Immature natural killer cell (primary cell): ENCODE data around the gene CALD1. TPM values are rescaled to one million over a fixed set of nuclear protein-coding genes. Genes with fewer than 3 reads are reported as not detected.

Experiments
- DNase-seq, 3 donors: peaks; one replicate each; pipeline ENCODE4 v3.0.0; 2022; ENCODE audit warnings: mixed read lengths in 1 of 3
- H3K27ac Mint-ChIP-seq, 6 donors: one replicate each; pipeline ENCODE4 v1.8.0; 2020; ENCODE audit warnings: mixed read lengths in 6 of 6, mild to moderate bottlenecking in 5 of 6, inconsistent platforms in 4 of 6, moderate library complexity in 3 of 6
- H3K27me3 Mint-ChIP-seq, 3 donors: one replicate each; pipeline ENCODE4 v1.8.0; 2020 to 2021; ENCODE audit warnings: low read depth in 3 of 3, mild to moderate bottlenecking in 3 of 3, mixed read lengths in 3 of 3, moderate library complexity in 3 of 3, inconsistent platforms in 1 of 3
- H3K36me3 Mint-ChIP-seq, 3 donors: one replicate each; pipeline ENCODE4 v1.8.0; 2020; ENCODE audit warnings: mixed read lengths in 3 of 3, inconsistent platforms in 2 of 3, mild to moderate bottlenecking in 2 of 3
- H3K4me1 Mint-ChIP-seq, 2 donors: one replicate each; pipeline ENCODE4 v1.8.0; 2020; ENCODE audit warnings: inconsistent platforms in 2 of 2, mild to moderate bottlenecking in 2 of 2, mixed read lengths in 2 of 2, moderate library complexity in 1 of 2
- H3K4me3 Mint-ChIP-seq, 5 donors: one replicate each; pipeline ENCODE4 v1.8.0; 2020; ENCODE audit warnings: mild to moderate bottlenecking in 5 of 5, mixed read lengths in 5 of 5, inconsistent platforms in 3 of 5, moderate library complexity in 3 of 5
- H3K9me3 Mint-ChIP-seq, 6 donors: one replicate each; pipeline ENCODE4 v1.8.0; 2020; ENCODE audit warnings: mild to moderate bottlenecking in 6 of 6, mixed read lengths in 6 of 6, inconsistent platforms in 4 of 6, moderate library complexity in 3 of 6
- polyA plus RNA-seq, 3 donors: library from polyadenylated mRNA; unstranded; fragments of 300-500 nt; fragmentation: Illumina TruSeq; gene quantifications; one replicate each; pipeline ENCODE4 v1.2.3, GENCODE V29; 2021

Gene CALD1
- polyA plus RNA-seq, 3 donors from 2014 or later = 0.06 to 0.07 TPM; not detected in 1

DNA sequence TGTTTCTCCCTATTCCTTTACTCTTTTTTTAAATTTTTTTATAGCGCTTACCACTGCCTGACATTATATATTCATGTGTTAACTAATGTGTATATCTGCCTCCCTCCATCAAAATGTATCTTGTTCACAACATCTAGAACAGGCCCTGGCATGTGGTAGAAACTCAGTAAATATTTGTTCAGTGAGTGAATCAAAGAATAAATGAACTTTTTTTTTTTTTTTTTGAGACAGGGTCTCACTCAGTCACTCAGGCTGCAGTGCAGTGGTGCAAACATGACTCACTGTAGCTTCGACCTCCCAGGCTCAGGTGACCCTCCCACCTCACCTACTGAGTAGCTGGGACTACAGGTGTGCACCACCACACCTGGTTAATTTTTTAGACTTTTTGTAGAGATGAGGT, 7.5 kb upstream of the CALD1 start:
- no peak overlapping the region for H3K27ac Mint-ChIP-seq
- no peaks in the 10 kb centered on the region for H3K9me3 Mint-ChIP-seq
- no peak for DNase-seq
- H3K4me3 Mint-ChIP-seq = no peak overlapping the region
- H3K36me3 Mint-ChIP-seq = no peaks in the 10 kb centered on the region
- no peaks in the 10 kb centered on the region for H3K4me1 Mint-ChIP-seq
- peaks cover 0 to 3% (median 2%) of the 10 kb centered on the region in 3 donors for H3K27me3 Mint-ChIP-seq

DNA sequence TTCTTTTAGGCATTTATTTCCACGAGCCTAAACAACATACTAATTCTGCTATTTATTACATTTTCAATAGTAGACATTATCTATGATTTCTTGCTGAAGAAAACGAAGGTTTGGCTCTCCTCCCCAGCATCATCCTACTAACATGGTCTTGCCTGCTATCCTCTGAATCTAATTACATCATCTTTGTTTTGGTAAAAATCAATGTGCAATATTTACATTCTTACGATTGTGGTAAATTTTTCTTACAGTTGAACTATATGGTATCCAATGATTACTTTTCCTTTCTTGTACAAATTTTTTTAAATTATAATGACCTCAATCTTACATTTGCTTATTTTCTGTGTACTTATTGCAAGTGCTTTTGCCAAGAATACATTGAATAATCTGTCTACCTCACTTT, 7.0 kb upstream of the CALD1 start:
- H3K4me1 Mint-ChIP-seq = no peaks in the 10 kb centered on the region

DNA sequence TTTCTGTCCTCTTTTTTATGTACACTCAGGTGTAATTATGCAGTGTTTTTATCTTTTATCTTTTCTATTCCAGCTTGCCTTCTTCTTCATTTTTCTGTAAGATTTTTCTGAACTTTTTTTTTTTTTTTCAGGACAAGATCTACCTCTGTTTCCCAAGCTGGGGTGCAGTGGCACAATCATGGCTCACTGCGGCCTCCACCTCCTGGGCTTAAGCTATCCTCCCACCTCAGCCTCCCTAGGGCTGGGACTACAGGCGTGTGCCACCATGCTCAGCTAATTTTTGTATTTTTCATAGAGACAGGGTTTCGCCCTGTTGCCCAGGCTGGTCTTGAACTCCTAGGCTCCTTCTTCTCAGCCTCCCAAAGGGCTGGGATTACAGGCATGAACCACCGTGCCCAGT, 6.3 kb upstream of the CALD1 start:
- H3K9me3 Mint-ChIP-seq = no peaks in the 10 kb centered on the region
- no peak for DNase-seq
- H3K27me3 Mint-ChIP-seq = peaks cover 0 to 6% (median 5%) of the 10 kb centered on the region in 3 donors
- no peaks in the 10 kb centered on the region for H3K36me3 Mint-ChIP-seq
- H3K4me1 Mint-ChIP-seq = no peaks in the 10 kb centered on the region
- H3K27ac Mint-ChIP-seq = no peak overlapping the region
- H3K4me3 Mint-ChIP-seq = no peak overlapping the region

More for the DNA sequence above, 7.0 kb upstream of the CALD1 start:
- peaks cover 0 to 3% (median 2%) of the 10 kb centered on the region in 3 donors for H3K27me3 Mint-ChIP-seq
- no peaks in the 10 kb centered on the region for H3K9me3 Mint-ChIP-seq
- no peaks in the 10 kb centered on the region for H3K36me3 Mint-ChIP-seq
- no peak overlapping the region for H3K4me3 Mint-ChIP-seq
- no peak overlapping the region for H3K27ac Mint-ChIP-seq
- no peak for DNase-seq

DNA sequence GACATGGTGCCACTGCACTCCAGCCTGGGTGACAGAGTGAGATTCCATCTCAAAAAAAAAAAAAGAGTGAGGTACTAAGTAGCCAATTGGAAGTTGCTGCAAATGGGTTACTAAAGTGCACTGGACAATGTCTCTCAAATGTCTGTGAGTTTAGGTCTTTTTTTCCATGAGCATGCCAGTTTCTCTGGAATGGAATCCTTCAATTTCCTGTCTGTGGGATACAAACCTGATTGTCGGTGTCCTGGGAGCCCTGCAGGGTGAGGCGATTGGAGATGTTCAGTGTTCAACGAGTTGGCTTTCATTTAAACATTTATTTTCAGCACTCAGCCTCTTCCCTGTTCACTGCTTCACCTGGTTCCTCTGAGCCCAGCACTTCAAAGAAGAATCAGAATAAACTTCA, 5.3 kb upstream of the CALD1 start:
- Mint-ChIP-seq H3K36me3 (no peaks in the 10 kb centered on the region), H3K27ac (no peak overlapping the region), H3K4me1 (no peaks in the 10 kb centered on the region), H3K27me3 (peaks cover 0 to 6% (median 5%) of the 10 kb centered on the region in 3 donors), H3K4me3 (no peak overlapping the region), H3K9me3 (no peaks in the 10 kb centered on the region)
- DNase-seq = no peak

DNA sequence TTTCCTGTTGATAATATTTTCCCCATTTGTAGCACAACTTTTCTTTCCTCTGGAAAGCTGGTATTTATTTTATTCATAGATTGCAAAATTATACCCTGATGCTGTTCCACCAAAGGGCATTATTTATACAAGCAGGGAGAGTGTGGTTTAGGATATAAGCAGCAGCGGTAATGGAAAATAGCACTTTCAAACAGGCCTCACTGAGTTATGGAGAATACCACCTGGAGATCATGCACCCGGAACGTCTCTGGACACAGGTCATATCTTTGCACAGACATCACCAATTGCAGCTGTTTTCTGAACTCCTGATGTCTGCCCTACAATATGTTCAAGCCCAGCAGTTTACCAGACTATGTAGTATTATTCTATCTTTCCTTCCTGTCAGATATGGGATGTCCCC, 2.0 kb upstream of the CALD1 start:
- no peak overlapping the region for H3K4me3 Mint-ChIP-seq
- peaks cover 0 to 6% (median 5%) of the 10 kb centered on the region in 3 donors for H3K27me3 Mint-ChIP-seq
- no peak overlapping the region for H3K27ac Mint-ChIP-seq
- DNase-seq = no peak
- H3K36me3 Mint-ChIP-seq = no peaks in the 10 kb centered on the region
- no peaks in the 10 kb centered on the region for H3K4me1 Mint-ChIP-seq
- no peaks in the 10 kb centered on the region for H3K9me3 Mint-ChIP-seq

DNA sequence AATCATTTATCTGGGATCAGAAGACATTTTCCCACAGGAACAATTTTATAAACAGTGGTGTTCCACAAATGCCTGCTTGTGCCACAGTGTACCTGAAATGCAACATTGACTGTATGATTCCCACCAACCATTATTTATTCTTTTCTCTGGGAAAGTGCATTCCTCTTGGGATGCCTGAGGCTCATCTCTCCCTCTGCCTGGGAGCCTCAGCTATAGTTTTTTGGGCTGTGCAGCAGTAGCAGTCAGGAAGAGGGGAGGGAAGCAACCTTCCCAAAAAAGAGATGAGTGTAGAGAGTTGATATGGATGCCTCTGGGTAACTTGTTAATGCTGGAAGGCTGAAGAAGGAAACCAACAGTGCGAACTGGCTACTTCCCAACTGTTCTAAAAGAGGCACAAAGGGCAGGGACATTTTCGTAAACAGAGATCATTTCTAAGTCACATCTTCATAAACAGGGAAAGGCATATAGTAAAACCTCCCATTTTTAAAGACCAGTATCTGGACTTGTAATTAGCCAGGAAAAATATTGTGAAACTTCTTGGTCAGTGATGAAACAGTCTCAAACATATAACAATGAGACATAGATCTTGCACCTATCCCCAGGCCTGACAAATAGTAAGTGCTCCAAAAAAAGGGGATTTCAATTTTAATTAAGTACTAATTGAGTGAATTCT, 1.4 kb upstream of the CALD1 start:
- H3K27ac Mint-ChIP-seq = no peak overlapping the region
- H3K27me3 Mint-ChIP-seq = peaks cover 0 to 6% (median 6%) of the 10 kb centered on the region in 3 donors
- DNase-seq = no peak
- no peaks in the 10 kb centered on the region for H3K9me3 Mint-ChIP-seq
- H3K36me3 Mint-ChIP-seq = no peaks in the 10 kb centered on the region
- H3K4me3 Mint-ChIP-seq = no peak overlapping the region
- H3K4me1 Mint-ChIP-seq = no peaks in the 10 kb centered on the region

DNA sequence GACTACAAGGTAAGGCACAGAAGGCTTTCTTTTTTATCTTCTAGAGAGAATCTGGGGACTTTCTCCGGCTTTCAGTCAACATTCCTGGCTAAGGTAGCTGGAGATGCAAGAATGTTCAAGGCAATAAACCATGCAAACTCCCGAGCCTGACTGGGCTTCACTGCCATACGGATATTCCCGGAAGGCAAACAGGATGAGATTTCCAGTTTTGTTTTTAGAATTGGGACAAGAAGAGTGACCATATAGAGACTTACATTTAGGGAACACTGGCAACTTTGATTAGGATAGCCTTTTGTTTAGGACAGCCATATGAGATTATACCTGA, 269 bp downstream of the CALD1 start:
- Mint-ChIP-seq H3K4me3 (no peak overlapping the region), H3K9me3 (no peaks in the 10 kb centered on the region), H3K27me3 (peaks cover 0 to 4% (median 4%) of the 10 kb centered on the region in 3 donors), H3K36me3 (no peaks in the 10 kb centered on the region), H3K4me1 (no peaks in the 10 kb centered on the region), H3K27ac (no peak overlapping the region)
- DNase-seq = no peak

DNA sequence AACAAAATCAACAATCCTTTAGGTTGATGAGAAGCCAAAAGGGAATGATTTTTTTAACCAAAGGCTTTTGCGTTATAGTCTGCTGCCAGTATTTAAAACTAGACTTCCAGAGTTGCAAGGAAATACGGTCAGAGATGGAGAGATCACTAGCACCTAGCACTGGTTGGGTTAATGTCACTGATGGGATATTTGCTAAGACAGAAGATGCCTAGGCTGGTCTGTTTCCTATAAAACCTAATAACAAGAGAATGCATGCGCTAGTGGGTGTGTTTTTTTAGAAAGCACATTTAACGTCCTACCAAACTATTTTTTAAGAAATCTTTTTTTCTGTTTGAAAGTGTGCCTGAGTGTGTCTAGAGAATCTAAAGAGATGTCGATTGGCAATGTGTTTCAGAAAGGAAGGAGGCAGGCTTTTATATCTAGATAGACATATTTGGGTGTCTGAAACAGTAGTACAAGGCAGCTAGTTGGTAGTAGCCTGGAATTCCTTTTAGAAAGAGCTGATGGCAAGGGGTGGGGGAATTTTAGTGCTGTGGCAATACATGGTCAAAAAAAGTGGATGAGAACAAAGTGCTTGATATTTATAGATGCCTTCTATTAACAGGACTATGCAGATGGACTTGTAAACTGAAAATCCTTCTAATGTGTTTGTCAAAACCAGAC, 863 bp downstream of the CALD1 start:
- Mint-ChIP-seq H3K4me1 (no peaks in the 10 kb centered on the region), H3K4me3 (no peak overlapping the region), H3K27me3 (peaks cover 0 to 4% (median 3%) of the 10 kb centered on the region in 3 donors), H3K27ac (no peak overlapping the region), H3K36me3 (no peaks in the 10 kb centered on the region), H3K9me3 (no peaks in the 10 kb centered on the region)
- DNase-seq = no peak

DNA sequence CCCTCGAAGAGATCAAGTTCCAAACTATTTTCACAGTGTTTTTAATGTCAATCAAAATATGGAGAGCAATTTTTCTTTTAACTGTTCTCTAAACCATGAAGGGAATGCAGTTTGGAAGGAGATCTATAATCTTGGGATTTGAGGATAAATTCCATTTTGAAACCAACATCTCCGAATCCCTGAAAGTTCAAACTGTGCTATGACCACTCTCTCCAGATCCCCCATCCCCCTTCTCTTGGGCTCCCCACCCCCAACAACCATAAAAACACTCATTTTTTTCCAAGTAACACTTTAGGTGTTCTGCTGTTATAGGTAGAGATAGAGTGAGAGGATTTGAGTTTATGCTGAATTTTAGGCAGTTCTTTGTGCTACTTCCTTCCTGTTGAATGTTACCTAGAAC, 1.7 kb downstream of the CALD1 start:
- Mint-ChIP-seq H3K27me3 (peaks cover 0 to 4% (median 3%) of the 10 kb centered on the region in 3 donors), H3K4me3 (no peak overlapping the region), H3K36me3 (no peaks in the 10 kb centered on the region), H3K9me3 (no peaks in the 10 kb centered on the region), H3K27ac (no peak overlapping the region), H3K4me1 (no peaks in the 10 kb centered on the region)
- DNase-seq = no peak

DNA sequence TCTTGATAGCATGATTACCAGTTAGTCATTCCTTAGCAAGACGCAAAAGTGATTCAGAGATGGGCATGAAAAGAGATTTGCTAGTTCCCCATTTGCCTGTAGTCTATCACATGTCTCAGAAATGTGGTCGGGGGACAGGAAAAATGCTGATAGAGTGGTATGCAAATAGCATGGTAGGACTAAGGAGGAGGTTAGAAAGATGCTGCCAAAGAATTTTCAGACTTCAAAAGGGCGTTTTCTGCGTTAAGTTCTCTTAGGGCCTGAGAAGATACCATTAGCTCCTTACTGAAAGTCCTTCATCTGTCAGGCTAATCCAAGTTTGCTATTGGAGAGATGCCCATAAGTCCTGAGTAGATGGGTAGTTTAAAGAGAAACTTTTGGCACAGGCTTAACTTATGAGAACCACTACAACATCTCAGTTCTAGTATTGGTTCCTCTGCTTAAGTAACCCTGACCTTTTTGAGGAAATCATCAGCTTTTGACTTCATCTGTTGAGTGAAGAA, 2.7 kb downstream of the CALD1 start:
- peaks cover 0 to 4% (median 3%) of the 10 kb centered on the region in 3 donors for H3K27me3 Mint-ChIP-seq
- no peaks in the 10 kb centered on the region for H3K4me1 Mint-ChIP-seq
- H3K4me3 Mint-ChIP-seq = no peak overlapping the region
- DNase-seq = no peak
- H3K27ac Mint-ChIP-seq = no peak overlapping the region
- H3K36me3 Mint-ChIP-seq = no peaks in the 10 kb centered on the region
- H3K9me3 Mint-ChIP-seq = no peaks in the 10 kb centered on the region

DNA sequence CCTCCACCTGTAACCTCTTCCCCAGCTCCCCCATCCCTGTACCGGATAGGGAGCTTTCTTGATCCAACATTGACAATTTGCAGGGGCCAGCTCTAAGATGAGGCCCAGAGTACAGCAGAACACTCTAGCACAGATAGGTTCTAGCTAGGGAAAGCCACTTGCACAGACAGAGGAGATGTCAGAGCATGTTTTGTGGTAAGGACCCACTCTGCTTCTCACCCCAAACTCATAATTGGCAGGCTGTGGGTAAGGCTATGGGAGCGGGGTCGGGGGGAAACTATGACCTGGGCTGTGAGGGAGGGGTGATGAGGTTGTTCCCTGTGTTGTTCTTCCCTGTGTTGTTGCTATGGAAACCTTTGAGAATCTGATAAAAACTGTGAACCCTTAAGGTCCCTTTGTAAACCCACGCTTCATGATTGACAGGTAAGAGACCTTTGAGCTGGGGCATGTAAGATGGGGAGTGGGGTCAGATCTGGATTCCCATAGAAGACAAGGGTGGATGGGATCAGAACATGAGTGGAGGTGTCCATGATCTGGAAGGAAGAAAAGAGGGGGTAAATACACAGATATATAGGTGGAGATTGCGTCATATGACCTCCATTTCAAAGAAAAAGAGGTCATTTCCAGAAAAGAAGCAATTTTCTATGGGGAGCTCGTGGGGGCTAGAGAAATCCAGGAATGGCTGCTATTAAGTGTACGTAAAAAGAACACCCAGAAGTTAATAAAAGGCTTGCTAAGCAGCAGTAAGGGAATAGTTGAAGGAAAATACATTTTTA, 4.0 kb downstream of the CALD1 start:
- H3K4me1 Mint-ChIP-seq = no peaks in the 10 kb centered on the region
- no peak overlapping the region for H3K27ac Mint-ChIP-seq
- no peak for DNase-seq

DNA sequence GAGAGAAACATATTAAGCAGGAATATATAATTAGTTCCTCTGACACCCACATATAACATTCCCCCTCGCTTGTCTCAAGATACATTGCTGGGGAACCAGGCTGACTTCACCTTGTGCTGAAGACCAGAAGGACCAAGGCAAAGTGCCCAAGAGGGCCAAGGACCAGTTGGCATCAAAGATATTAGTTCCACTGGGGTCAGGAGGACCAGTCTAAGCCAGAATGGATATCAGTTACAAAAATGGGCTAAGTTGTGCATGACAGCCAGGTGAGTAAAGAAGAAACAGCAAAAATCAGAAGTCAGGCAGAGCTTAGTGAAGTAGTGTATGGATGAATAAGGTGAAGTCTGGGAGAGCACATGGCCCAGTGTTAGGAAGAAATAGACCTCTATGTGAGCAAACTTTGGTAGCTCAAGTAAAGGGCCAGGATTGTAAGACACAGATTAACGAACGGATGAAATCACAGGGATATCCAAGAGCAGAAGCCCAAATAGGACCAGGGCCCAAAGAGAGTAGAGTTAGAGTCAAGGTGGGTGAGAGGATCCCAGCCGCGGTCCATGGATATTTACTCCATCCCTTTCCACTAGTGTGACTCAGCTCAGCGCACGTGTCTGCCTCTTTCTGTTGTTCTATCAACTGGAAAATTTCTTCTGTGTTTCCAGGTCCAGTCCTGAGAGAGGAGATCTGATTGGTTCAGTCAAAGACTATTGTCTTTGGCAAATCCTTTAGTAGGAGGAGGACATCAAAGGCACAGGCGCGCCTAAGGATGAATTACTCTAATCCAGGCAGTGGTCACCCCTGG, 5.0 kb downstream of the CALD1 start:
- no peaks in the 10 kb centered on the region for H3K36me3 Mint-ChIP-seq
- no peak overlapping the region for H3K4me3 Mint-ChIP-seq
- H3K27ac Mint-ChIP-seq = no peak overlapping the region
- no peaks in the 10 kb centered on the region for H3K9me3 Mint-ChIP-seq
- H3K4me1 Mint-ChIP-seq = no peaks in the 10 kb centered on the region
- peaks cover 0 to 7% (median 1%) of the 10 kb centered on the region in 3 donors for H3K27me3 Mint-ChIP-seq
- no peak for DNase-seq

More for the DNA sequence above, 4.0 kb downstream of the CALD1 start:
- peaks cover 0 to 5% (median 1%) of the 10 kb centered on the region in 3 donors for H3K27me3 Mint-ChIP-seq
- no peak overlapping the region for H3K4me3 Mint-ChIP-seq
- no peaks in the 10 kb centered on the region for H3K9me3 Mint-ChIP-seq
- no peaks in the 10 kb centered on the region for H3K36me3 Mint-ChIP-seq

DNA sequence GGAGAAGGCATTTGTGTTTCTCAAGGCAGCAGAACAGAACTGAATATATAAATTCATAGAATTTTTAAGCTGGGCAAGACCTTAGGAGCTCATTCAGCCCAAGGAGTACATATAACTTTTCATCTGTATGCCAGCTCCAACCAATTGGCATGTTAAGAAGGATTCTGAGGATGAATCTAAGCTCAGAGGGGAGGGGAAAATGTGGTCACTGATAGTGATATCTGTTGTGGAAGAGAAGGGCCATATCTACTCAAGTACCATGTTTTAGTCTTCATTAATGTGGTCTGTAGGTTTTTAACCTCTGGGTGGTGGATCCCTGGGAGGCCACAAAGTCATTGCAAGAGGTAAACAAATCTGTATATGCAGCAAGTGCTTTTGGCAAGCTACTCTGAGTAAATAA, 6.4 kb downstream of the CALD1 start:
- H3K36me3 Mint-ChIP-seq = no peaks in the 10 kb centered on the region
- no peak overlapping the region for H3K27ac Mint-ChIP-seq
- peaks cover 0 to 7% (median 1%) of the 10 kb centered on the region in 3 donors for H3K27me3 Mint-ChIP-seq
- no peak overlapping the region for H3K4me3 Mint-ChIP-seq
- H3K4me1 Mint-ChIP-seq = no peaks in the 10 kb centered on the region
- H3K9me3 Mint-ChIP-seq = no peaks in the 10 kb centered on the region
- no peak for DNase-seq
